Gastrocnemius medialis (tissue), 4 donors: ENCODE data around the gene COP1. TPM values are rescaled to one million over a fixed set of nuclear protein-coding genes. Genes with fewer than 3 reads are reported as not detected.
"Not testable (repeated sequence)": the region's sequence is repeated elsewhere in the genome, so short reads cannot be mapped to it uniquely, and the experiment has no call there.

Experiments
- ATAC-seq, 2 donors: fragments of 150-250 bp; one replicate each; pipeline ENCODE4 v1.9.1; 2016
- DNase-seq, 2 donors: peaks; one replicate each; pipeline ENCODE4 v3.0.0-alpha.2; 2019
- H3K27ac ChIP-seq, 4 donors: fragments of 200-600 bp; sonication (generic); 1 replicate in 1 of 4; 2 replicates in 3 of 4; pipeline ENCODE4 v1.5.1; 2016 to 2018; ENCODE audit warnings: mild to moderate bottlenecking in 2 of 4, moderate library complexity in 1 of 4
- H3K27me3 ChIP-seq, 3 donors: fragments of 200-600 bp; sonication (generic) in 2 of 3; 1 replicate in 1 of 3; 2 replicates in 2 of 3; pipeline versions ENCODE4 v1.5.1 to v1.6.0; 2016 to 2019; ENCODE audit warnings: mild to moderate bottlenecking in 1 of 3, moderate library complexity in 1 of 3
- H3K36me3 ChIP-seq, 2 donors: fragments of 200-600 bp; sonication (generic) in 1 of 2; one replicate each; pipeline ENCODE4 v1.5.1; 2017 to 2018
- H3K4me1 ChIP-seq, 2 donors: fragments of 200-600 bp; sonication (generic) in 1 of 2; one replicate each; pipeline ENCODE4 v1.5.1; 2016 to 2017; ENCODE audit warnings: mild to moderate bottlenecking in 2 of 2
- H3K4me3 ChIP-seq, 4 donors: fragments of 200-600 bp; sonication (generic) in 3 of 4; 1 replicate in 1 of 4; 2 replicates in 3 of 4; pipeline ENCODE4 v1.5.1; 2016 to 2019; ENCODE audit warnings: mild to moderate bottlenecking in 2 of 4
- H3K9me3 ChIP-seq, 3 donors: fragments of 200-600 bp; sonication (generic) in 2 of 3; 1 replicate in 1 of 3; 2 replicates in 2 of 3; pipeline ENCODE4 v1.5.1; 2016 to 2019
- CTCF ChIP-seq, 5 experiments: fragments of 450-650 bp in 3 of 5; fragments of 200-600 bp in 2 of 5; sonication (generic) in 2 of 5; IDR thresholded peaks in 4 of 5; conservative IDR thresholded peaks in 1 of 5; 1 replicate in 4 of 5; 2 replicates in 1 of 5; pipeline ENCODE4 v1.5.1; 2016 to 2019; ENCODE audit warnings: antibody characterized with exemption in 5 of 5, mild to moderate bottlenecking in 3 of 5, moderate library complexity in 3 of 5
- POLR2A ChIP-seq, 2 donors: fragments of 450-650 bp; IDR thresholded peaks; one replicate each; pipeline ENCODE4 v1.6.1; 2017; ENCODE audit warnings: antibody characterized with exemption in 2 of 2, mild to moderate bottlenecking in 2 of 2, moderate library complexity in 2 of 2
- in situ Hi-C, 4 donors: fragments of 200-750 bp; cut with MboI; loops; one replicate each; pipeline versions ENCODE4 v1.15.0 to v1.8.0; 2017; ENCODE audit warnings: low sequenced_read_pairs in 4 of 4
- intact Hi-C: fragments of 100-400 bp; cut with DNase I; formaldehyde crosslinking; loops from one replicate; pipeline ENCODE4 v1.15.1; 2023; ENCODE audit warnings: low total_unique reads
- total RNA-seq, 4 donors: library from RNA; depleted of rRNA; stranded (reverse); fragments of >200 nt; gene quantifications; one replicate each; pipeline versions ENCODE4 v1.1.0 to v1.2.3, GENCODE V29; 2016

Gene COP1
- total RNA-seq, 4 donors from 2014 or later, result 19.6 to 29.7 (median 25.3) TPM

- Histone ChIP-seq H3K27ac (no peak overlapping the region), H3K4me3 (no peak overlapping the region)
- ATAC-seq, result no peak
Observed at GRCh38 chr1:176211396-176212165, 4.5 kb upstream of the COP1 start.

DNA sequence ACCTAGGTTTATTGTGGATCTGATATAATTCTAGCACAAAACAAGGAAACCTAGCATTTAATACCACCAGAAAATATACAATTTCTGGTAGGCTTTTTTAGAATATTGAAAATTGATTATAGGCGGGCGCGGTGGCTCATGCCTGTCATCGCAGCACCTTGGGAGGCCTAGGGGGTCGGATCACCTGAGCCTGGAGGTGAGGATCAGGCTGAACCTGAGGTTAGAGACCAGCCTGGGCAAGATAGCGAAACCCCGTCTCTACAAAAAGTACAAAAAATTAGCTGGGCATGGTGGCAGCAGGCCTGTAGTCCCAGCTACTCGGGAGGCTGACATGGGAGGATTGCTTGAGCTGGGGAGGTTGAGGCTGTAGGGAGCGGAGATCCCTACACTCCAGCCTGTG, 948 bp upstream of the COP1 start:
- no peaks in the 10 kb centered on the region for H3K36me3 ChIP-seq
- in situ Hi-C loops, result no loop called here
- H3K27me3 ChIP-seq, result no peaks in the 10 kb centered on the region
- intact Hi-C loops, result no loop called here
- H3K27ac ChIP-seq, result peak overlapping the region; percentile 86 to 98 (median 91)
- no peaks in the 10 kb centered on the region for H3K9me3 ChIP-seq
- ATAC-seq (no peak), DNase-seq (no peak)
- peak overlapping the region; percentile 73 to 98 (median 86) for H3K4me3 ChIP-seq
- H3K4me1 ChIP-seq, result peaks cover 23 to 32% of the 10 kb centered on the region in 2 donors
- TF ChIP-seq POLR2A (IDR thresholded peaks at IDR 0.05), result no peak
- no peak for TF ChIP-seq CTCF (IDR thresholded peaks at IDR 0.05 in 4 of 5, conservative IDR thresholded peaks at IDR 0.05 in 1 of 5)

More at GRCh38 chr1:176211396-176212165, 4.5 kb upstream of the COP1 start:
- no peak for DNase-seq
- H3K36me3 ChIP-seq, result no peaks in the 10 kb centered on the region
- H3K9me3 ChIP-seq, result no peaks in the 10 kb centered on the region
- TF ChIP-seq CTCF (IDR thresholded peaks at IDR 0.05 in 4 of 5, conservative IDR thresholded peaks at IDR 0.05 in 1 of 5) (no peak), POLR2A (IDR thresholded peaks at IDR 0.05) (no peak)
- H3K4me1 ChIP-seq, result peaks cover 6 to 8% of the 10 kb centered on the region in 2 donors
- intact Hi-C loops, result no loop called here
- in situ Hi-C loops, result no loop called here
- H3K27me3 ChIP-seq, result no peaks in the 10 kb centered on the region

GRCh38 chr1:176206006-176206960, 803 bp downstream of the COP1 start:
- peaks cover 23 to 37% of the 10 kb centered on the region in 2 donors for H3K4me1 ChIP-seq
- H3K27me3 ChIP-seq, result no peaks in the 10 kb centered on the region
- H3K4me3 ChIP-seq, result peak overlapping the region; percentile 73 to 98 (median 86)
- H3K27ac ChIP-seq, result peak overlapping the region; percentile 86 to 98 (median 91)
- intact Hi-C loops (no loop called here), in situ Hi-C loops (no loop called here)
- peak; percentile 18 to 32 for ATAC-seq
- peak in 1 of 2 donors; percentile 15 for DNase-seq
- H3K9me3 ChIP-seq, result no peaks in the 10 kb centered on the region
- no peak for TF ChIP-seq CTCF (IDR thresholded peaks at IDR 0.05 in 4 of 5, conservative IDR thresholded peaks at IDR 0.05 in 1 of 5)
- no peak for TF ChIP-seq POLR2A (IDR thresholded peaks at IDR 0.05)
- no peaks in the 10 kb centered on the region for H3K36me3 ChIP-seq

- peak overlapping the region; percentile 86 to 98 (median 91) for H3K27ac ChIP-seq
- no peaks in the 10 kb centered on the region for H3K9me3 ChIP-seq
- H3K4me1 ChIP-seq, result peaks cover 23 to 42% of the 10 kb centered on the region in 2 donors
- peak overlapping the region; percentile 73 to 98 (median 86) for H3K4me3 ChIP-seq
- no peak for DNase-seq
- intact Hi-C loops, result no loop called here
- ATAC-seq, result no peak
- in situ Hi-C loops, result no loop called here
- no peaks in the 10 kb centered on the region for H3K36me3 ChIP-seq
- TF ChIP-seq POLR2A (IDR thresholded peaks at IDR 0.05) (no peak), CTCF (IDR thresholded peaks at IDR 0.05 in 4 of 5, conservative IDR thresholded peaks at IDR 0.05 in 1 of 5) (no peak)
- H3K27me3 ChIP-seq, result no peaks in the 10 kb centered on the region
Observed at GRCh38 chr1:176205332-176205914, 1.7 kb downstream of the COP1 start.

GRCh38 chr1:176204655-176205054, 2.4 kb downstream of the COP1 start:
- peaks cover 23 to 45% of the 10 kb centered on the region in 2 donors for H3K4me1 ChIP-seq
- peak overlapping the region in 1 of 4 donors; percentile 98 for H3K27ac ChIP-seq
- H3K36me3 ChIP-seq, ATAC-seq, H3K9me3 ChIP-seq, in situ Hi-C loops, intact Hi-C loops, H3K27me3 ChIP-seq, DNase-seq: not testable (repeated sequence)
- H3K4me3 ChIP-seq, result peak overlapping the region in 2 of 4 donors; percentile 1 to 2
